HT1080 (cell line): ENCODE measurements around the gene AKR1C4. TPM values are rescaled to one million over a fixed set of nuclear protein-coding genes. Genes with fewer than 3 reads are reported as not detected.

Experiments used
- DNase-seq: peaks from one replicate; pipeline ENCODE4 v3.0.0-alpha.2; 2015; ENCODE audit warnings: low read depth
- total RNA-seq: library from RNA; depleted of rRNA; stranded (reverse); fragments of >200 nt; shearing (Covaris generic); gene quantifications from 2 replicates; pipeline ENCODE4 v1.2.3, GENCODE V29; 2014; rRNA removed

Gene AKR1C4
- total RNA-seq, 1 experiment from 2014 or later = not detected

DNA sequence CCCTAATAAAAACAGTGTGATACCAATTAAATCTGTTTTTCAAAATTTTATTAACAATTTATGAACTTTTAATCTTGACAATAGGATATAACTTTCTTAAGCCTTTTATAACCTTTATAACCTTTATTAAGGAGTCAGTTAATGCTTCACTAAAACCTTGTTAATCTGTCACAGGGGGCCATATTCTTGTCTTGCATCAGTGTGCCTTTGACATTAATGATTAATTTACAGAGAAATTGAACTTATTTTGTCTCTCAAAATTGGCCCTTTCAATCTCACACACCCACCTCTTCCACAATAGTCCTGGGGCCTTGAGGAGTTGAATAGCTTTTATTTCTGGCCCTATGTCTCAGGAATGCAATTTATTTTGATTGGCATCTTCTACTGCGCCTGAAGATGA lies 68.5 kb downstream of the AKR1C4 start:
- DNase-seq = no peak

DNA sequence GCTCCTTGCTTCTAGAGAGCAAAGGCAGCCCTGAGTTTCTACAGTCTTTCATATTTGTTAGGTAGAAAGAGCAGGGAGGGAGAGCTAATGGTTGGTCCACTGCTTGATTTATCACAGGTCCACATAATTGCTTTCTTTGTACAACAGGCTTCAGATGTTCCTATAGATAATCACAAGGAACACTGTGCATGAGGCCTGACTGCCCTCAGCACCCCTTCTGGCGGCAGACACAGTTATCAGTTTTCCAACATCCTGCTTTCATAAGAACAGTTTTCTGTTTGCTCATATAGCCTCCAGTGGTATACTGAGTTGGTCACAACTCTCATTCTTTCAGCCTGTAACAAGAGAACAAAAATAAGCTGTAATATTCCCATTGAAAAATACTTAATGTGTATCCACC lies 69.7 kb downstream of the AKR1C4 start:
- no peak for DNase-seq

DNA sequence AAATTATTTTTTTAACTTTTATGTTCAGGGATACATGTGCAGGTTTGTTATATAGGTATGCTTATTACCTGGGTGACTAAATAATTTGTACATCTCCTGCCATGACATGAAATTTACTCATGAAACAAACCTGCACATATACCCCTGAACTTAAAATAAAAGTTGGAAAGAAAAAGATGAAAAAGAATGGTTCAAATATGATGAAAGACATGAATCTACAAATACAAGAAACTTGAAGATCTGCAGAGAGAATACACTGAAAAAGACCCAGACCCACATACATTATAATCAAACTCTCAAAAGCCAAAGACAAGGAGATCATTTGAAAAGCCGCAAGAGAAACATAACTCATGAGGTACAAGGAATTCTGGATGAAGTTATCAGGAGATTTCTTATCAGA lies 70.2 kb downstream of the AKR1C4 start:
- DNase-seq = no peak

DNA sequence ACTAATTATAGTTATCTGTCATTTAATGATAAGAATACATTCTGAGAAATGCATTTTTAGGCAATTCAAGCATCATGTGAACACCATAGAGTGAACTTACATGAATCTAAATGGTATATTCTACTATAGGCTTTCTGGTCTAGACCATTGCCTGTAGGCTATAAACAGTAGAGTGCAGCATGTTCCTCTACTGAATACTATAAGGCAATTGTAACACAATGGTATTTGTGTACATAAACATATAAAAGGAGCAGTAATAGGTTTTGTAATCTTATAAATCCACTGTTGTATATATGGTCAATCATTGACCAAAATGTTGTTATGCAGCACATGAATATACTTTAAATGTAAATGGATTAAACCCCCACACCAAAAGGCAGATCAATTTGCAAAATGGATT lies 71.6 kb downstream of the AKR1C4 start:
- DNase-seq = no peak

Other genes with a start within 250 kb of the AKR1C4 start
- gene AKR1C1, start 233.4 kb upstream of the AKR1C4 start, total RNA-seq = 3.1 and 3.9 TPM in 2 replicates
- gene AKR1C2, start 193.0 kb upstream of the AKR1C4 start, total RNA-seq = 1.5 and 2.0 TPM in 2 replicates
- 5.1 and 11.0 TPM in 2 replicates for gene AKR1C3, start 102.4 kb upstream of the AKR1C4 start, total RNA-seq
- gene AKR1C8, start 11.7 kb upstream of the AKR1C4 start, total RNA-seq = not detected in 2 replicates
- gene UCN3, start 168.1 kb downstream of the AKR1C4 start, total RNA-seq = not detected in 2 replicates
- not detected in 2 replicates for gene TUBAL3, start 208.0 kb downstream of the AKR1C4 start, total RNA-seq
- 40.1 and 58.3 TPM in 2 replicates for gene NET1, start 215.7 kb downstream of the AKR1C4 start, total RNA-seq